ENCODE measurements around the gene RASL12.

RASL12 gene

DNA sequence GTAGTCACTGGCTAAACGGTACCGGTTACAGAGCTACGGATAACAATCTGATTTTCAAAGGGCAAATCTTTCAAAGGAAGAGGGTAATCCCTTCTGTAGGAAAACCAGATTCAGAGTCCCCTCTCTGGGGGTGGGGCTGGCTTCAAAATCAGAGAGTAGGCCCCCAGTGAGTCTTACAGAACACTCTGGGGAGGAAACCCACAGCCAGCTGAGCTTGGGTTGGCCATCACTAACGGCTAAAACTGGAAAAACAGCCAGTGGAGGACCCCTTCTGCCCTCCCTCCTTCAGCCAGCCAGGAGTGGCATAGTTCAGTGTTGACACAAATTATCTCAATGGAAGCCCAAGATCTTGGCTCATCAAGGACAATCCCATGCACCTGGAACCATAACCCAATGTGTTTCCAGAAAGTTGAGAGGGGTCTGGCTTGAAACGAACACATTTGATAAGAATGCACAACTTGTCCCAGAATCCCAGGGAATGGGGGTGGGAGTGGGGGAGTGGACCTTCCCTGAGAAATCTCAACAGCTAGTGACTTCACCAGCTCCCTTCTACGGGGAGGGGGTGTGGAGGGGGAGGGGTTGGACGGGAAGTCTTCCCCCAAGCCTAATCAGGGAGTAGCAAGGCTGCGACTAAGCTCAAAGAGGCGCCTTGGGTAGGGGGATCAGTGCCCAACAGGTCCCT is 1.0 kb downstream of the RASL12 start:
- peak overlapping the region; percentile 98 to 100 for H3K27ac ChIP-seq
- TF ChIP-seq, protein P1, sequence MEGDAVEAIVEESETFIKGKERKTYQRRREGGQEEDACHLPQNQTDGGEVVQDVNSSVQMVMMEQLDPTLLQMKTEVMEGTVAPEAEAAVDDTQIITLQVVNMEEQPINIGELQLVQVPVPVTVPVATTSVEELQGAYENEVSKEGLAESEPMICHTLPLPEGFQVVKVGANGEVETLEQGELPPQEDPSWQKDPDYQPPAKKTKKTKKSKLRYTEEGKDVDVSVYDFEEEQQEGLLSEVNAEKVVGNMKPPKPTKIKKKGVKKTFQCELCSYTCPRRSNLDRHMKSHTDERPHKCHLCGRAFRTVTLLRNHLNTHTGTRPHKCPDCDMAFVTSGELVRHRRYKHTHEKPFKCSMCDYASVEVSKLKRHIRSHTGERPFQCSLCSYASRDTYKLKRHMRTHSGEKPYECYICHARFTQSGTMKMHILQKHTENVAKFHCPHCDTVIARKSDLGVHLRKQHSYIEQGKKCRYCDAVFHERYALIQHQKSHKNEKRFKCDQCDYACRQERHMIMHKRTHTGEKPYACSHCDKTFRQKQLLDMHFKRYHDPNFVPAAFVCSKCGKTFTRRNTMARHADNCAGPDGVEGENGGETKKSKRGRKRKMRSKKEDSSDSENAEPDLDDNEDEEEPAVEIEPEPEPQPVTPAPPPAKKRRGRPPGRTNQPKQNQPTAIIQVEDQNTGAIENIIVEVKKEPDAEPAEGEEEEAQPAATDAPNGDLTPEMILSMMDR (IDR thresholded peaks at IDR 0.05): no peak
- peak overlapping the region; percentile 87 for H3K4me3 ChIP-seq
- no peak for DNase-seq (ENCODE audit: low spot score)

DNA sequence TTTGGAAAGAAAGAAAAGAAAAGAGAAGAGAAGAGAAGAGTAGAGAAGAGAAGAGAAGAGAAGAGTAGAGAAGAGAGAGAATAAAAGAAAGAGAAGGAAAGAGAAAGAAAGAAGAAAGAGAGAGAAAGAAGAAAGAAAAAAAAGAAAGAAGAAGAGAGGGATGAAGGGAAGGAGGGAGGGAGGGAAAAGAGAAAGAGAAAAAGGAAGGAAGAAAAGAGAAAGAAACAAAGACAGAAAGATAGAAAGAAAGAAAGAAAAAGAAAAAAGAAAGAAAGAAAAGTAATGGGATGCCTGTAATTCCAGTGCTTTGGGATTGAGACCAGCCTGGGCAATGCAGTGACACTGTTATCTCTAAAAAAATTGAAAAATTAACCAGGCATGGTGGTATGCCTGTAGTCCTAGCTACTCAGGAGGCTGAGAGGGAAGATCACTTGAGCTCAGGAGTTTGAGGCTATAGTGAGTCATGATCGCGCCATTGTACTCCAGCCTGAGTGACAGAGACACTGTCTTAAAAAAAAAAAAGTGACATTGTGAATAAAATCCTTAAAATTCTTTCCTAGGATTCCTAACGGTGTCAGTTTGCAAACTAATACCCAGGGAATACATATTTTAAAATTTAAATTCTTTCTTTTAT is 1.7 kb downstream of the RASL12 start:
- TF ChIP-seq, protein P1 (IDR thresholded peaks at IDR 0.05): no peak
- peak overlapping the region; percentile 87 for H3K4me3 ChIP-seq
- DNase-seq (ENCODE audit: low spot score): no peak
- peak overlapping the region; percentile 98 to 100 for H3K27ac ChIP-seq

DNA sequence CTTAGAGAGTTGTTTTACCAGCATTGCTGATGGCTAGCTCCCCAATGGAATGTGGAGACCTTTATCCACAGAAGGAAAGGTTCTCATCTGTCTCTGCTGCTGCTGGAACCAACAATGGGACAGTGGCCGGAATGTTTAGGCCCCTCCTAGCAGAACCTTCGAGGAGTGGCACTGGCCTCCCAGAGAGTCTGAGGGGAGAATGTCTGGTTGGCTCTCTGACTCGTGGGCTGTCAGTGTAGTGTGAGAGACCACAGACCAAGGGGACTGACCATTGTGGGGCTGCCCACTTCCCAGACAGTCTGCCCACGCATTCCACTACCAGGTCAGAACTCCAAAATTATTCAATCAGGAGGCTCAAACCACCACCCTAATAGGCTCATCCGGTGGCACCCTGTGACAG is 5.1 kb downstream of the RASL12 start:
- TF ChIP-seq, protein P1 (IDR thresholded peaks at IDR 0.05): no peak

DNA sequence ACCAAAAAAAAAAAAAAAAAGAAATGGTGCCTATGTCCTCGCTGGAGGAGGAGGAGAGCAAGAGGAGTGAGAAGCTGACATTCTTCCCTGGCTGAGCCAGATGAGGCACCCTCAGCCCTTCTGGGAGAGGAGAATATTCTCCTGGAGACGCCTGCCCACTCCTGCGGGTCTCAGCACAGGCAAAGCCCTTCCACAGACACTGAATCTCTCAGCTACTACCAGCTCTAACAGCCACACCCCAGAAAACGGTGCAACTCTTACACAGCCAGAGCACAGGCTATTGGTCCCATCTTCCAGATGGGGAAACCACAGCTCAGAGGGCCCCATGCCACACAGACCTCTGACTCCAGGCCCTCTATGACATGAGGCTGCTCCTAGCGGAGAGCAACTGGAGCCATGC is 5.7 kb downstream of the RASL12 start:
- peak overlapping the region; percentile 87 for H3K4me3 ChIP-seq
- no peak for DNase-seq (ENCODE audit: low spot score)
- H3K27ac ChIP-seq: peak overlapping the region; percentile 95 to 100
- TF ChIP-seq, protein P1 (IDR thresholded peaks at IDR 0.05): no peak

More for the DNA sequence above, 5.1 kb downstream of the RASL12 start:
- Histone ChIP-seq H3K4me3 (peak overlapping the region; percentile 87), H3K27ac (peak overlapping the region; percentile 95 to 100)
- no peak for DNase-seq (ENCODE audit: low spot score)

DNA sequence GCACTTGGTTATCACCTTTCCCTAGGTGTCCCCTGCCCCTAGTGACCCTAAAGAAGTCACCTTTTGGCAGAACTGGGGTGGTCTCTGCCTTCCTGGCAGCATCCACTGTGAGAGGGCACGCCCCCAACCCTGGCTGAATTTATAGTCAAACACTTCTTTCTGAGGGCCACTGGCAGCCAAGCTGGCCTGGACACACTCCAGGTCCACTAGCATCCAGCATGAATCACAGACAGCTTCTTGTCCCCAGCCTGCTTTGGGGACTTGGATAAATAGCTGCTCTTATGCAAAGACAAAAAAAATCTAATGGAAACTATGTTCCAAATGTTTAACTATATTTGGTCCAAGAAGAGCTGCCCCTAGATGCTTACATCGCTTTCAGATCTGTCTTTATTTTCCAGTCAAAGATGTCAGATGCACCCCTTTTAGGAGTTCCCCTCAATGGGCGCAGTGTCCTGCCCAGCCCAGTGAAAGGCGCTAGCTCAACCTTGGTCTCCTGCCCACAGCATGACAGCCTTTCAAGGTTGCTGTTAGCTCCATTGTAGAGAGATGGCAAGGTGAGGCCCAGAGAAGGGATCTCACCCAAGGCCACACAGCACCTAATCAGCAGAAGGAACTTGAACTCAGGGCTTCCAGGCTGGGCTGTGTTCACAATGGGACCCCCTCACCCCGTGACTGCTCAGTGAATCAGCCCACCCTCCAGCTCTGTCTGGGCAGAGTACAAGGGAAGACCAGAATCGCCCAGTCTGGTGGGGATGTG is 7.0 kb downstream of the RASL12 start:
- TF ChIP-seq, protein P1 (IDR thresholded peaks at IDR 0.05): no peak
- no peak for DNase-seq (ENCODE audit: low spot score)
- peak overlapping the region; percentile 49 for H3K4me3 ChIP-seq
- H3K27ac ChIP-seq: peak overlapping the region; percentile 95 to 100

DNA sequence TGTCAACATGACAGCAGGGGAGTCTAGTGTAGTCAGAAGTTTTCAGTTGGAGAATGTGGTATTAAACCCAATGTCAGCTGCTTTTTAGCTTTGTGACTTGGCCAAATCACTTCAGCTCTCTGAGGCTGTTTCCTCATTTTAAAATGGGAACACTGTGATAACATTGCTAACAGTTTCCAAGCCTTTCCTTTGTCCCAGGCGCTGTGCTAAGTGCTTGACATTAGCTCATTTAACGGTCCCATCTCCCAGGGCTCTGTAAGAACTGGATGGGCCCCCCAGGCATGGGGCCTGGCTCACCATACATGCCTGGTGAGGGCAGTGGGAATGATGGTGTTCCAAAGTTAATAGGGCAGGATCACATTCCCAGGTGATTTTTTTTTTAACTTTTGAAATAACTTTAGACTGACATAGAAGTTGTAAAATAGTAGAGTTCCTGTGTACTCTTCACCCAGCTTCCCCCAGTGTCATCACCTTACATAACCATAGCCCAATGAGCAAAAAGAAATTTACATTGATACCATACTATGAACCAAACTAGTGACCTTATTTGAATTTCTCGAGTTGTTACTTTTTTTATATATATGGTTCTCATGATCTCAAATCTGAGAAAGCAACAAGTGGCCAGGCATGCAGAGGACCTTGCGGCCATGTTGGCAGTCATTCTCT is 7.7 kb downstream of the RASL12 start:
- DNase-seq (ENCODE audit: low spot score): no peak
- Histone ChIP-seq H3K4me3 (peak overlapping the region; percentile 49), H3K27ac (peak overlapping the region; percentile 95 to 100)
- TF ChIP-seq, protein P1 (IDR thresholded peaks at IDR 0.05): no peak

All from coronary artery (tissue), 2 donors.